HCT116 (cell line): Measurements from ENCODE around the gene RC3H2. TPM values are rescaled to one million over a fixed set of nuclear protein-coding genes. Genes with fewer than 3 reads are reported as not detected.

Experiments
- ATAC-seq: fragments of 200-7000 bp; cut with Tn5 transposase; 2 replicates; pipeline ENCODE4 v1.9.1; 2020; ENCODE audit warnings: mild to moderate bottlenecking, moderate library complexity
- BruUV-seq: library from RNA; stranded (reverse); fragments of 400-500 nt; replicated peaks from 2 replicates; lab custom pipeline; 2021; lab: Mats Ljungman, UMichigan
- CTCF ChIA-PET: fragments of 300-600 bp; sonication (Branson Sonifier 250); formaldehyde crosslinking; loops from one replicate; lab custom pipeline; 2021; ENCODE audit warnings: antibody characterized with exemption; lab: Charles Lee
- POLR2A ChIA-PET: fragments of 300-600, 350-600 bp; sonication (Branson Sonifier 250); formaldehyde crosslinking; loops from one replicate; lab custom pipeline; 2021; ENCODE audit warnings: antibody characterized with exemption; lab: Charles Lee
- RAD21 ChIA-PET, 2 experiments: fragments of 300-600 bp; sonication (Branson Sonifier 250); formaldehyde crosslinking; loops; one replicate each; lab custom pipeline; 2023; ENCODE audit warnings: low total read pairs in 2 of 2; ENCODE audit not compliant: uncharacterized antibody in 2 of 2, unreplicated experiment in 2 of 2, low non-redundant PET in 1 of 2; lab: Charles Lee
- DNase-seq: peaks from one replicate; pipeline ENCODE4 v3.0.0-alpha.2; 2010; ENCODE audit warnings: low read depth, low spot score
- H2AFZ ChIP-seq: fragments of 200-600 bp; shearing (Covaris generic), sonication (generic); 2 replicates; pipeline ENCODE4 v1.6.1; 2017; ENCODE audit warnings: low read depth, mixed run types, mixed read lengths, antibody characterized with exemption, low read length; ENCODE audit not compliant: poor library complexity, severe bottlenecking
- H3K27ac ChIP-seq: 2 replicates; pipeline ENCODE4 v1.5.1; 2012; ENCODE audit warnings: low read depth, low read length
- H3K27me3 ChIP-seq: fragments of 200-600 bp; sonication (generic); 2 replicates; pipeline ENCODE4 v1.6.1; 2016; ENCODE audit warnings: mixed run types, low read length, mixed read lengths; ENCODE audit not compliant: insufficient read depth
- H3K36me3 ChIP-seq, 2 experiments: fragments of 200-500 bp in 1 of 2; fragments of 200-600 bp in 1 of 2; sonication (Bioruptor generic) in 1 of 2; sonication (generic) in 1 of 2; 2 replicates each; pipeline versions ENCODE4 v1.5.1 to v1.6.1; 2014 to 2016; ENCODE audit warnings: low read length in 2 of 2, inconsistent platforms in 1 of 2, mixed read lengths in 1 of 2, mixed run types in 1 of 2; ENCODE audit not compliant: insufficient read depth in 2 of 2, control insufficient read depth in 1 of 2
- H3K4me1 ChIP-seq, 2 experiments: fragments of 200-600 bp in 1 of 2; sonication (generic) in 1 of 2; 2 replicates each; pipeline versions ENCODE4 v1.5.1 to v1.6.1; 2012 to 2017; ENCODE audit warnings: low read length in 2 of 2, inconsistent platforms in 1 of 2, mild to moderate bottlenecking in 1 of 2, mixed read lengths in 1 of 2, mixed run types in 1 of 2, moderate library complexity in 1 of 2; ENCODE audit not compliant: insufficient read depth in 2 of 2, control insufficient read depth in 1 of 2
- H3K4me2 ChIP-seq: fragments of 200-600 bp; sonication (generic); 2 replicates; pipeline ENCODE4 v1.6.1; 2017; ENCODE audit warnings: mixed run types, low read length, mixed read lengths
- H3K4me3 ChIP-seq, 2 experiments: fragments of 200-600 bp in 1 of 2; sonication (generic) in 1 of 2; replicated peaks in 1 of 2; 2 replicates each; pipeline ENCODE4 v1.5.1; 2011 to 2016; ENCODE audit warnings: low read length in 2 of 2, control low read depth in 1 of 2, low read depth in 1 of 2, mild to moderate bottlenecking in 1 of 2, mixed read lengths in 1 of 2, mixed run types in 1 of 2
- H3K79me2 ChIP-seq: fragments of 200-600 bp; sonication (generic); 2 replicates; pipeline ENCODE4 v1.6.1; 2017; ENCODE audit warnings: mild to moderate bottlenecking, mixed run types, low read length, moderate library complexity, mixed read lengths; ENCODE audit not compliant: insufficient read depth
- H3K9ac ChIP-seq: fragments of 200-600 bp; sonication (generic); 2 replicates; pipeline ENCODE4 v1.6.1; 2016; ENCODE audit warnings: low read length, mixed read lengths
- H3K9me2 ChIP-seq: fragments of 200-600 bp; sonication (generic), shearing (Covaris generic); 2 replicates; pipeline ENCODE4 v1.6.1; 2017; ENCODE audit warnings: mixed run types, mild to moderate bottlenecking, moderate library complexity; ENCODE audit not compliant: insufficient read depth
- H3K9me3 ChIP-seq, 2 experiments: fragments of 200-500 bp in 1 of 2; fragments of 200-600 bp in 1 of 2; sonication (Bioruptor generic) in 1 of 2; sonication (generic) in 1 of 2; 2 replicates each; pipeline ENCODE4 v1.6.1; 2014 to 2017; ENCODE audit warnings: low read length in 2 of 2, mixed read lengths in 2 of 2, inconsistent platforms in 1 of 2, low read depth in 1 of 2, mild to moderate bottlenecking in 1 of 2, mixed run types in 1 of 2, moderate library complexity in 1 of 2; ENCODE audit not compliant: control insufficient read depth in 1 of 2, insufficient read depth in 1 of 2
- H4K20me1 ChIP-seq: fragments of 200-600 bp; sonication (generic), shearing (Covaris generic); 2 replicates; pipeline ENCODE4 v1.6.1; 2017; ENCODE audit warnings: mixed run types, mild to moderate bottlenecking, moderate library complexity; ENCODE audit not compliant: insufficient read depth
- CBX3 ChIP-seq: IDR thresholded peaks from 2 replicates; pipeline ENCODE4 v1.6.1; 2012; ENCODE audit warnings: low read depth
- EZH2 ChIP-seq: fragments of 200-600 bp; sonication (generic); IDR thresholded peaks from 2 replicates; pipeline ENCODE4 v1.6.1; 2017; ENCODE audit warnings: antibody characterized with exemption, mixed run types
- EZH2phosphoT487 ChIP-seq: fragments of 200-600 bp; IDR thresholded peaks from 2 replicates; pipeline ENCODE4 v1.6.1; 2018; ENCODE audit warnings: antibody characterized with exemption, borderline replicate concordance
- FOSL1 ChIP-seq: IDR thresholded peaks from 2 replicates; pipeline ENCODE4 v1.6.1; 2012; ENCODE audit warnings: low read depth
- JUND ChIP-seq: IDR thresholded peaks from 2 replicates; pipeline ENCODE4 v1.6.1; 2012
- MAX ChIP-seq: IDR thresholded peaks from 2 replicates; pipeline ENCODE4 v1.6.1; 2012
- POLR2AphosphoS5 ChIP-seq: IDR thresholded peaks from 2 replicates; pipeline ENCODE4 v1.6.1; 2011; ENCODE audit warnings: mild to moderate bottlenecking, low read depth, low read length, moderate library complexity
- SRF ChIP-seq: IDR thresholded peaks from 2 replicates; pipeline ENCODE4 v1.6.1; 2012; ENCODE audit warnings: low read depth
- ZBTB33 ChIP-seq: IDR thresholded peaks from 2 replicates; pipeline ENCODE4 v1.6.1; 2011; ENCODE audit warnings: mild to moderate bottlenecking, low read length, moderate library complexity; ENCODE audit not compliant: insufficient replicate concordance; ENCODE audit errors: extremely low read depth
- intact Hi-C: fragments of 100-400 bp; cut with micrococcal nuclease; formaldehyde crosslinking; loops from 2 replicates; pipeline ENCODE4 v1.10.0; 2022
- total RNA-seq: library from RNA; stranded (reverse); gene quantifications from one replicate; pipeline ENCODE4 v1.2.1, GENCODE V29; 2021; ENCODE audit not compliant: unreplicated experiment

RC3H2 gene
- total RNA-seq, 1 experiment from 2014 or later: 53.8 TPM

GRCh38 chr9:122940454-122940748 is 35.2 kb upstream of the RC3H2 start:
- Histone ChIP-seq H3K9me3 (no peaks in the 10 kb centered on the region), H4K20me1 (no peaks in the 10 kb centered on the region), H3K4me3 (peak overlapping the region; percentile 34 to 83), H3K4me1 (peaks cover 7 to 23% of the 10 kb centered on the region in 2 experiments; a peak in 3 of 4 replicates), H3K9me2 (no peaks in the 10 kb centered on the region), H2AFZ (no peak overlapping the region), H3K4me2 (peak overlapping the region; percentile 69), H3K79me2 (peaks cover 65% of the 10 kb centered on the region), H3K27me3 (no peaks in the 10 kb centered on the region), H3K27ac (peak overlapping the region; percentile 33), H3K36me3 (peaks cover 4 to 10% of the 10 kb centered on the region in 2 experiments; a peak in 2 of 4 replicates), H3K9ac (no peak overlapping the region)
- RAD21 ChIA-PET: interaction anchor here (0.6 to 1.2 kb wide), 2 partner anchors 9 to 117 kb away, joined by 3 to 4 read pairs; partner anchors contain the start of gene ZBTB26 (in 1 of the 2)
- BruUV-seq: no TSS peak
- DNase-seq (no peak), ATAC-seq (no peak)
- TF ChIP-seq CBX3 (peak; percentile 98; the same call in 1 of the 2 replicates), FOSL1 (no peak)
- POLR2A ChIA-PET: interaction anchor here (0.7 to 1.7 kb wide), 6 partner anchors 9 to 153 kb away, joined by 3 to 25 read pairs (median 5); partner anchors contain the start of genes RC3H2, ZBTB26 and ZBTB6
- CTCF ChIA-PET: interaction anchor here (1.0 to 1.1 kb wide), 2 partner anchors 9 to 27 kb away, joined by 4 to 5 read pairs; partner anchors contain the start of genes ZBTB26 and ZBTB6
- intact Hi-C loops: loop anchor here (2.0 kb wide), 1 partner anchor 28 kb away; the partner anchor contains the start of gene ZBTB6

GRCh38 chr9:122939601-122940000 is 34.4 kb upstream of the RC3H2 start:
- ChIA-PET POLR2A (interaction anchor here (1.7 kb wide), 1 partner anchor 8 kb away, joined by 25 read pairs; the partner anchor contains the start of gene ZBTB26), CTCF (no interaction called here), RAD21 (no interaction called here)
- Histone ChIP-seq H3K9ac (no peak overlapping the region), H3K4me2 (peak overlapping the region; percentile 69), H3K4me3 (no peak overlapping the region), H3K9me3 (no peaks in the 10 kb centered on the region), H3K27ac (no peak overlapping the region; the same call in 1 of the 2 replicates), H3K9me2 (no peaks in the 10 kb centered on the region), H3K79me2 (peaks cover 64% of the 10 kb centered on the region), H3K4me1 (peaks cover 7 to 23% of the 10 kb centered on the region in 2 experiments; a peak in 3 of 4 replicates), H4K20me1 (no peaks in the 10 kb centered on the region), H3K27me3 (no peaks in the 10 kb centered on the region), H3K36me3 (peaks cover 4 to 10% of the 10 kb centered on the region in 2 experiments; a peak in 2 of 4 replicates), H2AFZ (no peak overlapping the region)
- intact Hi-C loops: no loop called here
- no peak for DNase-seq
- no peak for ATAC-seq
- no TSS peak for BruUV-seq
- TF ChIP-seq EZH2 (no peak), FOSL1 (no peak), MAX (no peak), EZH2phosphoT487 (no peak), JUND (no peak), ZBTB33 (no peak), POLR2AphosphoS5 (no peak), SRF (no peak)
